H9 (cell line): ENCODE measurements around the gene TPD52L1. TPM values are rescaled to one million over a fixed set of nuclear protein-coding genes. Genes with fewer than 3 reads are reported as not detected.

ENCODE experiments used
- DNase-seq: peaks from one replicate; pipeline ENCODE4 v3.0.0-alpha.2; 2017
- H2AFZ ChIP-seq: one replicate; pipeline ENCODE4 v1.6.1; 2013; ENCODE audit warnings: mild to moderate bottlenecking, low read length, control low read depth, moderate library complexity
- H2AK5ac ChIP-seq: 2 replicates; pipeline ENCODE4 v1.6.1; 2013; ENCODE audit warnings: low read length, control low read depth, mixed read lengths; ENCODE audit not compliant: insufficient read length
- H2BK120ac ChIP-seq: one replicate; pipeline ENCODE4 v1.6.1; 2013; ENCODE audit warnings: low read depth, mild to moderate bottlenecking, low read length, control low read depth, inconsistent platforms; ENCODE audit not compliant: poor library complexity, severe bottlenecking
- H2BK12ac ChIP-seq: 2 replicates; pipeline ENCODE4 v1.6.1; 2013; ENCODE audit warnings: low read length, control low read depth, mixed read lengths, low read depth; ENCODE audit not compliant: insufficient read length
- H2BK15ac ChIP-seq: 2 replicates; pipeline ENCODE4 v1.6.1; 2013; ENCODE audit warnings: low read depth, low read length, control low read depth
- H2BK20ac ChIP-seq: one replicate; pipeline ENCODE4 v1.6.1; 2013; ENCODE audit warnings: low read depth, mild to moderate bottlenecking, low read length, control low read depth, inconsistent platforms; ENCODE audit not compliant: poor library complexity, severe bottlenecking
- H2BK5ac ChIP-seq: 2 replicates; pipeline ENCODE4 v1.6.1; 2013; ENCODE audit warnings: low read length, control low read depth, mixed read lengths; ENCODE audit not compliant: insufficient read length
- H3K14ac ChIP-seq: 2 replicates; pipeline ENCODE4 v1.6.1; 2013; ENCODE audit warnings: low read length, control low read depth; ENCODE audit not compliant: insufficient read depth
- H3K18ac ChIP-seq: 2 replicates; pipeline ENCODE4 v1.6.1; 2013; ENCODE audit warnings: low read depth, mild to moderate bottlenecking, mixed read lengths, low read length, control low read depth; ENCODE audit not compliant: insufficient read length
- H3K23ac ChIP-seq: 2 replicates; pipeline ENCODE4 v1.6.1; 2013; ENCODE audit warnings: low read length, control low read depth, mixed read lengths, low read depth; ENCODE audit not compliant: insufficient read length
- H3K23me2 ChIP-seq: 2 replicates; pipeline ENCODE4 v1.6.1; 2013; ENCODE audit warnings: low read depth, mild to moderate bottlenecking, mixed read lengths, low read length, control low read depth; ENCODE audit not compliant: insufficient read length, poor library complexity, severe bottlenecking
- H3K27ac ChIP-seq: 2 replicates; pipeline ENCODE4 v1.5.1; 2013; ENCODE audit warnings: low read length, control low read depth, mixed read lengths, low read depth; ENCODE audit not compliant: insufficient read length
- H3K27me3 ChIP-seq: 2 replicates; pipeline ENCODE4 v1.6.1; 2013; ENCODE audit warnings: low read length, control low read depth, inconsistent platforms; ENCODE audit not compliant: insufficient read depth
- H3K4ac ChIP-seq: 2 replicates; pipeline ENCODE4 v1.6.1; 2013; ENCODE audit warnings: low read depth, mild to moderate bottlenecking, control low read depth, inconsistent platforms, low read length, moderate library complexity
- H3K4me1 ChIP-seq: 2 replicates; pipeline ENCODE4 v1.6.1; 2013; ENCODE audit warnings: low read length, control low read depth, inconsistent platforms; ENCODE audit not compliant: insufficient read depth
- H3K4me2 ChIP-seq: 2 replicates; pipeline ENCODE4 v1.6.1; 2013; ENCODE audit warnings: low read length, control low read depth, mixed read lengths; ENCODE audit not compliant: insufficient read length, insufficient read depth
- H3K56ac ChIP-seq: 2 replicates; pipeline ENCODE4 v1.6.1; 2013; ENCODE audit warnings: low read depth, mild to moderate bottlenecking, mixed read lengths, low read length, control low read depth; ENCODE audit not compliant: insufficient read length
- H3K79me1 ChIP-seq: 2 replicates; pipeline ENCODE4 v1.6.1; 2013; ENCODE audit warnings: low read depth, mild to moderate bottlenecking, moderate library complexity, low read length, control low read depth, inconsistent platforms; ENCODE audit not compliant: insufficient read depth, poor library complexity, severe bottlenecking
- H3K79me2 ChIP-seq: 2 replicates; pipeline ENCODE4 v1.6.1; 2013; ENCODE audit warnings: low read length, control low read depth, inconsistent platforms; ENCODE audit not compliant: insufficient read depth
- H3K9ac ChIP-seq: 2 replicates; pipeline ENCODE4 v1.6.1; 2013; ENCODE audit warnings: low read length, control low read depth, mixed read lengths; ENCODE audit not compliant: insufficient read length; ENCODE audit errors: extremely low read depth
- H3K9me3 ChIP-seq: one replicate; pipeline ENCODE4 v1.6.1; 2013; ENCODE audit warnings: low read depth, low read length, inconsistent platforms; ENCODE audit not compliant: control insufficient read depth
- H3T11ph ChIP-seq: one replicate; pipeline ENCODE4 v1.6.1; 2013; ENCODE audit warnings: mild to moderate bottlenecking, low read length, control low read depth, inconsistent platforms
- H4K20me1 ChIP-seq: one replicate; pipeline ENCODE4 v1.6.1; 2013; ENCODE audit not compliant: control insufficient read depth, insufficient read length, insufficient read depth
- H4K5ac ChIP-seq: 2 replicates; pipeline ENCODE4 v1.6.1; 2013; ENCODE audit warnings: low read depth, mild to moderate bottlenecking, mixed read lengths, low read length, control low read depth; ENCODE audit not compliant: insufficient read length
- H4K8ac ChIP-seq: replicated peaks from 2 replicates; pipeline ENCODE4 v1.6.1; 2013; ENCODE audit warnings: low read length, control low read depth, mixed read lengths, low read depth; ENCODE audit not compliant: insufficient read length
- H4K91ac ChIP-seq: 2 replicates; pipeline ENCODE4 v1.6.1; 2013; ENCODE audit warnings: low read depth, mild to moderate bottlenecking, moderate library complexity, mixed read lengths, low read length, control low read depth; ENCODE audit not compliant: insufficient read length
- H3K27ac Mint-ChIP-seq, 3 experiments: 2 replicates in 2 of 3; 3 replicates in 1 of 3; pipeline ENCODE4 v1.8.0; 2020 to 2021; ENCODE audit warnings: mixed read lengths in 3 of 3, mild to moderate bottlenecking in 1 of 3, moderate library complexity in 1 of 3
- H3K27me3 Mint-ChIP-seq: 2 replicates; pipeline ENCODE4 v1.8.0; 2021; ENCODE audit warnings: low read depth, mild to moderate bottlenecking, moderate library complexity, mixed read lengths
- H3K36me3 Mint-ChIP-seq, 3 experiments: 2 replicates in 2 of 3; 3 replicates in 1 of 3; pipeline ENCODE4 v1.8.0; 2020 to 2021; ENCODE audit warnings: low read depth in 3 of 3, mixed read lengths in 3 of 3; ENCODE audit not compliant: insufficient read depth in 1 of 3
- H3K4me1 Mint-ChIP-seq, 2 experiments: 2 replicates each; pipeline ENCODE4 v1.8.0; 2020; ENCODE audit warnings: mixed read lengths in 2 of 2
- H3K4me3 Mint-ChIP-seq, 2 experiments: 2 replicates in 1 of 2; 3 replicates in 1 of 2; pipeline ENCODE4 v1.8.0; 2020 to 2021; ENCODE audit warnings: mild to moderate bottlenecking in 2 of 2, mixed read lengths in 2 of 2, moderate library complexity in 1 of 2
- H3K9me3 Mint-ChIP-seq, 2 experiments: 2 replicates in 1 of 2; 3 replicates in 1 of 2; pipeline ENCODE4 v1.8.0; 2020; ENCODE audit warnings: mild to moderate bottlenecking in 2 of 2, mixed read lengths in 2 of 2, moderate library complexity in 1 of 2
- CTCF ChIP-seq: fragments of 200-600 bp; sonication (generic); conservative IDR thresholded peaks from 3 replicates; pipeline ENCODE4 v1.8.0; 2021; ENCODE audit warnings: antibody characterized with exemption, mild to moderate bottlenecking
- WGBS: extraction: QIAGEN DNeasy Blood & Tissue Kit; methylation state at CpG from one replicate; pipeline ENCODE4 v1.1.7; 2013; ENCODE audit warnings: missing lambda C conversion rate, low lambda C conversion rate, mixed read lengths; ENCODE audit not compliant: insufficient read length; ENCODE audit errors: extremely low coverage; 5-methylcytosine and 5-hydroxymethylcytosine counted together
- total RNA-seq: library from RNA; stranded (reverse); gene quantifications from 2 replicates; pipeline ENCODE4 v1.2.1, GENCODE V29; 2021

Gene TPD52L1
- total RNA-seq, 1 experiment from 2014 or later = 6.6 TPM

GRCh38 chr6:125114248-125114858 is 39.2 kb upstream of the TPD52L1 start:
- H3K4me1 ChIP-seq = no peaks in the 10 kb centered on the region
- H2BK5ac ChIP-seq = no peak overlapping the region
- no peak for DNase-seq
- no peak overlapping the region for H3K14ac ChIP-seq
- peak; percentile 92 for TF ChIP-seq CTCF
- no peak overlapping the region for H3K23ac ChIP-seq
- no peak overlapping the region for H2BK15ac ChIP-seq
- H3K4ac ChIP-seq = no peak overlapping the region
- H2AFZ ChIP-seq = no peak overlapping the region
- no peak overlapping the region for H2BK20ac ChIP-seq
- no peak overlapping the region for H3T11ph ChIP-seq
- Mint-ChIP-seq H3K36me3 (peaks cover 8 to 33% (median 13%) of the 10 kb centered on the region in 3 experiments), H3K4me1 (peaks cover 1% of the 10 kb centered on the region in 2 experiments; a peak in 3 of 4 replicates), H3K9me3 (peaks cover 26 to 31% of the 10 kb centered on the region in 2 experiments), H3K27me3 (no peaks in the 10 kb centered on the region), H3K4me3 (no peak overlapping the region), H3K27ac (no peak overlapping the region)
- H3K56ac ChIP-seq = no peak overlapping the region
- H3K18ac ChIP-seq = no peak overlapping the region
- H2BK12ac ChIP-seq = no peak overlapping the region
- no peaks in the 10 kb centered on the region for H3K79me1 ChIP-seq
- no peak overlapping the region for H4K8ac ChIP-seq
- H3K79me2 ChIP-seq = no peaks in the 10 kb centered on the region
- no peak overlapping the region for H4K91ac ChIP-seq
- H4K20me1 ChIP-seq = no peaks in the 10 kb centered on the region
- no peak overlapping the region for H3K9ac ChIP-seq
- H2BK120ac ChIP-seq = no peak overlapping the region
- no peak overlapping the region for H2AK5ac ChIP-seq
- no peak overlapping the region for H3K27ac ChIP-seq
- H4K5ac ChIP-seq = no peak overlapping the region
- H3K27me3 ChIP-seq = no peaks in the 10 kb centered on the region
- no peak overlapping the region for H3K4me2 ChIP-seq
- H3K23me2 ChIP-seq = no peaks in the 10 kb centered on the region
- WGBS = no CpG with 5 or more reads among the region's 1 CpG
- no peaks in the 10 kb centered on the region for H3K9me3 ChIP-seq
